SK-N-SH treated with all-trans-retinoic acid at 6 μM for 48 hours (cell line): Measurements from ENCODE around the gene FOSB.

Experiments used
- CREB5 ChIP-seq: fragments of 250-450 bp; sonication (Bioruptor Pico); IDR thresholded peaks from 2 replicates; pipeline ENCODE4 v1.5.1; 2020; ENCODE audit warnings: low read depth, mild to moderate bottlenecking, moderate library complexity
- SNAI2 ChIP-seq: fragments of 250-450 bp; sonication (Bioruptor Pico); IDR thresholded peaks from 2 replicates; pipeline ENCODE4 v1.5.0; 2020; ENCODE audit warnings: mild to moderate bottlenecking, moderate library complexity
- ZNF8 ChIP-seq: fragments of 450-650 bp; formaldehyde crosslinking; IDR thresholded peaks from 2 replicates; pipeline ENCODE4 v1.5.0; 2020; ENCODE audit warnings: mild to moderate bottlenecking, moderate library complexity
- TF ChIP-seq, protein P1 (sequence below): fragments of 250-450 bp; sonication (Bioruptor Pico); IDR thresholded peaks from 2 replicates; pipeline ENCODE4 v1.5.0; 2020; ENCODE audit warnings: mild to moderate bottlenecking, moderate library complexity
- TF ChIP-seq, protein P2 (sequence below): fragments of 250-450 bp; sonication (Bioruptor Pico); IDR thresholded peaks from 2 replicates; pipeline ENCODE4 v1.8.0; 2020; ENCODE audit warnings: mild to moderate bottlenecking, moderate library complexity, borderline replicate concordance

DNA sequence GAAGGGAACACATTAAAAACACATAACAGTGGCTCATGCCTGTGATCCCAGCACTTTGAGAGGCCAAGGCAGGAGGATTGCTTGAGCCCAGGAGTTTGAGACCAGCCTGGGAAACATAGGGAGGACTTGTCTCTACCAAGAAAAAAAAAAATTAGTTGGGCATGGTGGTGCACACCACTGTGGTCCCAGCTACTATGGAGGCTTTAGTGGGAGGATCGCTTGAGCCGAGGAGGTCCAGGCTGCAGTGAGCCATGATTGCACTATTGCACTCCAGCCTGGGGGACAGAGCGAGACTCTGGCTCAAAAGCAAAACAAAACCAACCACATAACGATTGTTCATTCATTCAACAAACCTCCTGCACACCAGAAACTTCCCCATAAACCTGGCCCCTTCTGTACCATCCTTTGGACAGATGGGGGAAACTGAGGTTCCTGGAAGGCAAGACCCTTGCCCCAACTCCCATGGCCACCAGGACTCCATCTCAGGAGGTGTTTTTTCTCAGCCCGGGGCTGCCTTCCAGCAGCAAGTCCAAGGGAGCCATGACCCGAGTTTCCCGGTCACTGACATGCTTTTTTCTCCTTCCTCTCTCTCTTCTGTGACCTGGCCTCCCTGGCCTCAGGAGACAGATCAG, 4.3 kb downstream of the FOSB start:
- TF ChIP-seq, protein P1, sequence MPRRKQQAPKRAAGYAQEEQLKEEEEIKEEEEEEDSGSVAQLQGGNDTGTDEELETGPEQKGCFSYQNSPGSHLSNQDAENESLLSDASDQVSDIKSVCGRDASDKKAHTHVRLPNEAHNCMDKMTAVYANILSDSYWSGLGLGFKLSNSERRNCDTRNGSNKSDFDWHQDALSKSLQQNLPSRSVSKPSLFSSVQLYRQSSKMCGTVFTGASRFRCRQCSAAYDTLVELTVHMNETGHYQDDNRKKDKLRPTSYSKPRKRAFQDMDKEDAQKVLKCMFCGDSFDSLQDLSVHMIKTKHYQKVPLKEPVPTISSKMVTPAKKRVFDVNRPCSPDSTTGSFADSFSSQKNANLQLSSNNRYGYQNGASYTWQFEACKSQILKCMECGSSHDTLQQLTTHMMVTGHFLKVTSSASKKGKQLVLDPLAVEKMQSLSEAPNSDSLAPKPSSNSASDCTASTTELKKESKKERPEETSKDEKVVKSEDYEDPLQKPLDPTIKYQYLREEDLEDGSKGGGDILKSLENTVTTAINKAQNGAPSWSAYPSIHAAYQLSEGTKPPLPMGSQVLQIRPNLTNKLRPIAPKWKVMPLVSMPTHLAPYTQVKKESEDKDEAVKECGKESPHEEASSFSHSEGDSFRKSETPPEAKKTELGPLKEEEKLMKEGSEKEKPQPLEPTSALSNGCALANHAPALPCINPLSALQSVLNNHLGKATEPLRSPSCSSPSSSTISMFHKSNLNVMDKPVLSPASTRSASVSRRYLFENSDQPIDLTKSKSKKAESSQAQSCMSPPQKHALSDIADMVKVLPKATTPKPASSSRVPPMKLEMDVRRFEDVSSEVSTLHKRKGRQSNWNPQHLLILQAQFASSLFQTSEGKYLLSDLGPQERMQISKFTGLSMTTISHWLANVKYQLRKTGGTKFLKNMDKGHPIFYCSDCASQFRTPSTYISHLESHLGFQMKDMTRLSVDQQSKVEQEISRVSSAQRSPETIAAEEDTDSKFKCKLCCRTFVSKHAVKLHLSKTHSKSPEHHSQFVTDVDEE (CRISPR knock-in tag), result no peak
- TF ChIP-seq, protein P2, sequence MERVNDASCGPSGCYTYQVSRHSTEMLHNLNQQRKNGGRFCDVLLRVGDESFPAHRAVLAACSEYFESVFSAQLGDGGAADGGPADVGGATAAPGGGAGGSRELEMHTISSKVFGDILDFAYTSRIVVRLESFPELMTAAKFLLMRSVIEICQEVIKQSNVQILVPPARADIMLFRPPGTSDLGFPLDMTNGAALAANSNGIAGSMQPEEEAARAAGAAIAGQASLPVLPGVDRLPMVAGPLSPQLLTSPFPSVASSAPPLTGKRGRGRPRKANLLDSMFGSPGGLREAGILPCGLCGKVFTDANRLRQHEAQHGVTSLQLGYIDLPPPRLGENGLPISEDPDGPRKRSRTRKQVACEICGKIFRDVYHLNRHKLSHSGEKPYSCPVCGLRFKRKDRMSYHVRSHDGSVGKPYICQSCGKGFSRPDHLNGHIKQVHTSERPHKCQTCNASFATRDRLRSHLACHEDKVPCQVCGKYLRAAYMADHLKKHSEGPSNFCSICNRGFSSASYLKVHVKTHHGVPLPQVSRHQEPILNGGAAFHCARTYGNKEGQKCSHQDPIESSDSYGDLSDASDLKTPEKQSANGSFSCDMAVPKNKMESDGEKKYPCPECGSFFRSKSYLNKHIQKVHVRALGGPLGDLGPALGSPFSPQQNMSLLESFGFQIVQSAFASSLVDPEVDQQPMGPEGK, result no peak
- TF ChIP-seq CREB5 (CRISPR knock-in tag), result no peak
- no peak for TF ChIP-seq SNAI2
- no peak for TF ChIP-seq ZNF8
